OCI-LY1 (cell line): ENCODE data around the gene SCAI.
"Not testable (repeated sequence)": the region's sequence is repeated elsewhere in the genome, so short reads cannot be mapped to it uniquely, and the experiment has no call there.

ENCODE experiments used
- H2AFZ ChIP-seq: fragments of 200-600 bp; sonication (generic), shearing (Covaris generic); 2 replicates; pipeline ENCODE4 v1.6.0; 2014; ENCODE audit warnings: antibody characterized with exemption, mild to moderate bottlenecking, low read length
- H3F3A ChIP-seq: fragments of 200-600 bp; sonication (generic), shearing (Covaris generic); 2 replicates; pipeline ENCODE4 v1.6.0; 2014; ENCODE audit warnings: mild to moderate bottlenecking, antibody characterized with exemption, low read length, moderate library complexity; ENCODE audit not compliant: insufficient read depth
- H3K27ac ChIP-seq: fragments of 200-600 bp; sonication (generic); 2 replicates; pipeline ENCODE4 v1.5.1; 2014; ENCODE audit warnings: low read length, mixed run types, mild to moderate bottlenecking, low read depth; ENCODE audit not compliant: poor library complexity, severe bottlenecking
- H3K27me3 ChIP-seq: fragments of 200-600 bp; sonication (generic); 2 replicates; pipeline ENCODE4 v1.6.0; 2014; ENCODE audit warnings: antibody characterized with exemption, mild to moderate bottlenecking, low read length, moderate library complexity; ENCODE audit not compliant: insufficient read depth
- H3K36me3 ChIP-seq: fragments of 200-600 bp; sonication (generic); 2 replicates; pipeline ENCODE4 v1.6.1; 2014; ENCODE audit warnings: mild to moderate bottlenecking, antibody characterized with exemption, low read length, moderate library complexity, mixed read lengths; ENCODE audit not compliant: insufficient read depth
- H3K4me1 ChIP-seq: fragments of 200-600 bp; sonication (generic); 2 replicates; pipeline ENCODE4 v1.5.1; 2014; ENCODE audit warnings: mild to moderate bottlenecking, low read length, moderate library complexity; ENCODE audit not compliant: insufficient read depth, severe bottlenecking
- H3K4me2 ChIP-seq: fragments of 200-600 bp; sonication (generic), shearing (Covaris generic); 2 replicates; pipeline ENCODE4 v1.6.1; 2014; ENCODE audit warnings: low read length
- H3K4me3 ChIP-seq: fragments of 200-600 bp; sonication (generic); 2 replicates; pipeline ENCODE4 v1.5.1; 2014; ENCODE audit warnings: low read length, low read depth, mild to moderate bottlenecking, mixed read lengths; ENCODE audit not compliant: poor library complexity, severe bottlenecking
- H3K79me2 ChIP-seq: fragments of 200-600 bp; shearing (Covaris generic); 2 replicates; pipeline ENCODE4 v1.6.1; 2016; ENCODE audit warnings: mixed run types, low read length, mixed read lengths; ENCODE audit not compliant: insufficient read depth
- H3K9ac ChIP-seq: fragments of 200-600 bp; sonication (generic), shearing (Covaris generic); 2 replicates; pipeline ENCODE4 v1.6.1; 2014; ENCODE audit warnings: mild to moderate bottlenecking, low read length, mixed read lengths
- H3K9me2 ChIP-seq: fragments of 200-600 bp; sonication (generic), shearing (Covaris generic); 2 replicates; pipeline ENCODE4 v1.6.1; 2014; ENCODE audit warnings: low read depth, mild to moderate bottlenecking, low read length, mixed read lengths
- H3K9me3 ChIP-seq: fragments of 200-600 bp; shearing (Covaris generic); 2 replicates; pipeline ENCODE4 v1.6.1; 2014; ENCODE audit warnings: low read length, mixed read lengths
- H4K20me1 ChIP-seq: fragments of 200-600 bp; sonication (generic), shearing (Covaris generic); 2 replicates; pipeline ENCODE4 v1.6.0; 2016; ENCODE audit warnings: mild to moderate bottlenecking, low read length; ENCODE audit not compliant: insufficient read depth
- CTCF ChIP-seq: fragments of 200-600 bp; sonication (generic), shearing (Covaris generic); IDR thresholded peaks from 2 replicates; pipeline ENCODE4 v1.5.1; 2017; ENCODE audit warnings: mild to moderate bottlenecking, antibody characterized with exemption, low read length, moderate library complexity, mixed read lengths
- EZH2 ChIP-seq: fragments of 200-600 bp; sonication (generic), shearing (Covaris generic); IDR thresholded peaks from 2 replicates; pipeline ENCODE4 v1.8.0; 2017; ENCODE audit warnings: borderline replicate concordance, mixed run types, mild to moderate bottlenecking, antibody characterized with exemption, low read length, moderate library complexity, mixed read lengths

SCAI gene

GRCh38 chr9:124928116-124928515 is 215.2 kb downstream of the SCAI start:
- no peak overlapping the region for H3K4me2 ChIP-seq
- H3K4me3 ChIP-seq = no peak overlapping the region
- no peak overlapping the region for H3K9ac ChIP-seq
- TF ChIP-seq CTCF = no peak
- H3K27me3 ChIP-seq = no peaks in the 10 kb centered on the region
- no peaks in the 10 kb centered on the region for H3F3A ChIP-seq
- H3K9me2 ChIP-seq = no peaks in the 10 kb centered on the region
- H2AFZ ChIP-seq = no peak overlapping the region
- peaks cover 61% of the 10 kb centered on the region for H3K36me3 ChIP-seq
- no peaks in the 10 kb centered on the region for H4K20me1 ChIP-seq
- no peak overlapping the region for H3K27ac ChIP-seq
- H3K4me1 ChIP-seq = no peaks in the 10 kb centered on the region
- H3K79me2 ChIP-seq = no peaks in the 10 kb centered on the region
- no peaks in the 10 kb centered on the region for H3K9me3 ChIP-seq

- not testable (repeated sequence) for H4K20me1 ChIP-seq, H3F3A ChIP-seq, H3K27me3 ChIP-seq, H3K4me3 ChIP-seq, H3K9me3 ChIP-seq, H2AFZ ChIP-seq, H3K27ac ChIP-seq, H3K79me2 ChIP-seq, H3K9me2 ChIP-seq, H3K4me2 ChIP-seq, H3K9ac ChIP-seq, H3K4me1 ChIP-seq
- H3K36me3 ChIP-seq = peaks cover 53% of the 10 kb centered on the region
Measured at GRCh38 chr9:124920394-124920793, 222.9 kb downstream of the SCAI start.

- H2AFZ ChIP-seq = no peak overlapping the region
- peaks cover 59% of the 10 kb centered on the region for H3K36me3 ChIP-seq
- H3K4me3 ChIP-seq = no peak overlapping the region
- TF ChIP-seq EZH2 = no peak
- TF ChIP-seq CTCF = no peak
- no peaks in the 10 kb centered on the region for H3K27me3 ChIP-seq
- H3K4me2 ChIP-seq = no peak overlapping the region
- H3F3A ChIP-seq = no peaks in the 10 kb centered on the region
- no peaks in the 10 kb centered on the region for H4K20me1 ChIP-seq
- H3K4me1 ChIP-seq = no peaks in the 10 kb centered on the region
- H3K9me3 ChIP-seq = no peaks in the 10 kb centered on the region
- no peaks in the 10 kb centered on the region for H3K79me2 ChIP-seq
- no peak overlapping the region for H3K9ac ChIP-seq
- H3K27ac ChIP-seq = no peak overlapping the region
- no peaks in the 10 kb centered on the region for H3K9me2 ChIP-seq
Measured at GRCh38 chr9:124914753-124915405, 228.4 kb downstream of the SCAI start.

GRCh38 chr9:124913378-124913777 is 229.9 kb downstream of the SCAI start:
- no peak overlapping the region for H2AFZ ChIP-seq
- H3K4me2 ChIP-seq = no peak overlapping the region
- H3K27me3 ChIP-seq = no peaks in the 10 kb centered on the region
- H3K4me3 ChIP-seq = no peak overlapping the region
- H3F3A ChIP-seq = no peaks in the 10 kb centered on the region
- H3K79me2 ChIP-seq = no peaks in the 10 kb centered on the region
- no peaks in the 10 kb centered on the region for H3K4me1 ChIP-seq
- no peaks in the 10 kb centered on the region for H3K9me3 ChIP-seq
- no peaks in the 10 kb centered on the region for H4K20me1 ChIP-seq
- peaks cover 46% of the 10 kb centered on the region for H3K36me3 ChIP-seq
- H3K9me2 ChIP-seq = no peaks in the 10 kb centered on the region
- no peak overlapping the region for H3K27ac ChIP-seq
- TF ChIP-seq EZH2 (no peak), CTCF (no peak)
- no peak overlapping the region for H3K9ac ChIP-seq
